Right lobe of liver (tissue), 6 donors: ENCODE measurements around the gene LGALS7. TPM values are rescaled to one million over a fixed set of nuclear protein-coding genes. Genes with fewer than 3 reads are reported as not detected.

Experiments
- ATAC-seq, 4 donors: fragments of 200-7000 bp; cut with Tn5 transposase; one replicate each; pipeline ENCODE4 v1.9.1; 2020; ENCODE audit warnings: mild to moderate bottlenecking in 4 of 4, moderate library complexity in 4 of 4
- DNase-seq, 3 donors: peaks; one replicate each; pipeline ENCODE4 v3.0.0-alpha.2; 2020
- H3K27ac ChIP-seq, 3 donors: fragments of 200-600 bp; one replicate each; pipeline ENCODE4 v1.8.0; 2022
- H3K27me3 ChIP-seq, 2 donors: fragments of 200-600 bp; one replicate each; pipeline ENCODE4 v1.8.0; 2022
- H3K36me3 ChIP-seq, 4 donors: fragments of 200-600 bp; sonication (generic) in 1 of 4; one replicate each; pipeline versions ENCODE4 v1.5.1 to v1.8.0; 2017 to 2022; ENCODE audit warnings: control low read depth in 1 of 4
- H3K4me1 ChIP-seq, 4 donors: fragments of 200-600 bp; sonication (generic) in 1 of 4; one replicate each; pipeline versions ENCODE4 v1.5.1 to v1.8.0; 2017 to 2022; ENCODE audit warnings: control low read depth in 1 of 4
- H3K4me3 ChIP-seq, 3 donors: fragments of 200-600 bp; one replicate each; pipeline ENCODE4 v1.8.0; 2022
- H3K9me3 ChIP-seq, 4 donors: fragments of 200-600 bp; sonication (generic) in 1 of 4; one replicate each; pipeline versions ENCODE4 v1.5.1 to v1.8.0; 2017 to 2022; ENCODE audit warnings: control low read depth in 1 of 4
- POLR2A ChIP-seq: fragments of 450-650 bp; IDR thresholded peaks from one replicate; pipeline ENCODE4 v1.6.1; 2017; ENCODE audit warnings: antibody characterized with exemption, mild to moderate bottlenecking
- WGBS: methylation state at CpG from one replicate; pipeline ENCODE4 v1.1.6; 2018; ENCODE audit warnings: low coverage, low lambda C conversion rate; ENCODE audit not compliant: insufficient coverage; ENCODE audit errors: missing lambda C conversion rate; 5-methylcytosine and 5-hydroxymethylcytosine counted together
- intact Hi-C, 2 donors: fragments of 100-400 bp; cut with DNase I; formaldehyde crosslinking; loops; one replicate each; pipeline versions ENCODE4 v1.11.2 to v1.14.1; 2022
- total RNA-seq, 6 experiments: library from RNA; depleted of rRNA in 2 of 6; stranded (reverse); fragments of >200 nt in 2 of 6; fragmentation: NEBNext Ultra II Directional in 3 of 6; extraction: Animal tissue kit (Norgen Biotek cat#: 25700) in 3 of 6; gene quantifications; one replicate each; pipeline versions ENCODE4 v1.1.0 to v1.2.4, GENCODE V29; 2016 to 2023
- TF ChIP-seq, protein P1 (sequence below), 4 donors: fragments of 200-600 bp in 3 of 4; fragments of 450-650 bp in 1 of 4; IDR thresholded peaks; one replicate each; pipeline versions ENCODE4 v1.5.1 to v1.8.0; 2016 to 2022; ENCODE audit warnings: antibody characterized with exemption in 4 of 4, mild to moderate bottlenecking in 2 of 4
- donor health status: DM: no; HTN: yes; CAD: no.
- donor health status: DM: no; HTN: no; CAD: no.
- donor health status: DM: no; HTN: no; CAD: no.
- donor health status: DM: no; HTN: yes; CAD: no.
- donor health status: DM: no; HTN: yes; CAD: no.

The LGALS7 gene
- total RNA-seq, 6 experiments from 2014 or later = not detected

- Histone ChIP-seq H3K4me1 (no peaks in the 10 kb centered on the region), H3K27ac (no peak overlapping the region), H3K36me3 (no peaks in the 10 kb centered on the region), H3K4me3 (no peak overlapping the region), H3K27me3 (no peaks in the 10 kb centered on the region), H3K9me3 (no peaks in the 10 kb centered on the region)
- TF ChIP-seq, protein P1, sequence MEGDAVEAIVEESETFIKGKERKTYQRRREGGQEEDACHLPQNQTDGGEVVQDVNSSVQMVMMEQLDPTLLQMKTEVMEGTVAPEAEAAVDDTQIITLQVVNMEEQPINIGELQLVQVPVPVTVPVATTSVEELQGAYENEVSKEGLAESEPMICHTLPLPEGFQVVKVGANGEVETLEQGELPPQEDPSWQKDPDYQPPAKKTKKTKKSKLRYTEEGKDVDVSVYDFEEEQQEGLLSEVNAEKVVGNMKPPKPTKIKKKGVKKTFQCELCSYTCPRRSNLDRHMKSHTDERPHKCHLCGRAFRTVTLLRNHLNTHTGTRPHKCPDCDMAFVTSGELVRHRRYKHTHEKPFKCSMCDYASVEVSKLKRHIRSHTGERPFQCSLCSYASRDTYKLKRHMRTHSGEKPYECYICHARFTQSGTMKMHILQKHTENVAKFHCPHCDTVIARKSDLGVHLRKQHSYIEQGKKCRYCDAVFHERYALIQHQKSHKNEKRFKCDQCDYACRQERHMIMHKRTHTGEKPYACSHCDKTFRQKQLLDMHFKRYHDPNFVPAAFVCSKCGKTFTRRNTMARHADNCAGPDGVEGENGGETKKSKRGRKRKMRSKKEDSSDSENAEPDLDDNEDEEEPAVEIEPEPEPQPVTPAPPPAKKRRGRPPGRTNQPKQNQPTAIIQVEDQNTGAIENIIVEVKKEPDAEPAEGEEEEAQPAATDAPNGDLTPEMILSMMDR (IDR thresholded peaks at IDR 0.05) = no peak
- TF ChIP-seq POLR2A = no peak
- DNase-seq (no peak), ATAC-seq (no peak)
- intact Hi-C loops = no loop called here
- 90% methylated on average over 4 of the region's 15 CpGs for WGBS
Observed at GRCh38 chr19:38741670-38742069, 31.6 kb downstream of the LGALS7 start.

- H3K4me1 ChIP-seq = no peaks in the 10 kb centered on the region
- H3K27me3 ChIP-seq = no peaks in the 10 kb centered on the region
- 87% methylated on average over 2 of the region's 2 CpGs for WGBS
- no peaks in the 10 kb centered on the region for H3K36me3 ChIP-seq
- no peaks in the 10 kb centered on the region for H3K9me3 ChIP-seq
- TF ChIP-seq, protein P1 (IDR thresholded peaks at IDR 0.05) = no peak
- TF ChIP-seq POLR2A = no peak
- H3K27ac ChIP-seq = no peak overlapping the region
- intact Hi-C loops = no loop called here
- no peak for ATAC-seq
- no peak for DNase-seq
- no peak overlapping the region for H3K4me3 ChIP-seq
Observed at GRCh38 chr19:38740932-38741331, 32.4 kb downstream of the LGALS7 start.

DNA sequence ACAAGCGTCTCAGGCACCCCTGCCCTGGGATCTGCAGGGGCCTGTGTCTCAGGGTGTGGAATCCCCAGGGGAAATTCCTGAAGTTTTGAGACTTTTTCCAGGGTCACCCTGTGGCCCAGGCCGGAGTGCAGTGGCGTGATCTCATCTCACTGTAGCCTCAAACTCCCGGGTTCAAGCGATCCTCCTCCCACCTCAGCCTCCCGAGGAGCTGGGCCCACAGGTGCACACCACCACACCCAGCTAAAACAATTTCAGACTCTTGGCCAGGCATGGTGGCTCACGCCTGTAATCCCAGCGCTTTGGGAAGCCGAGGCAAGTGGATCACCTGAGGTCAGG lies 33.1 kb downstream of the LGALS7 start:
- Histone ChIP-seq H3K27ac (no peak overlapping the region), H3K9me3 (no peaks in the 10 kb centered on the region), H3K36me3 (no peaks in the 10 kb centered on the region), H3K27me3 (no peaks in the 10 kb centered on the region), H3K4me3 (no peak overlapping the region), H3K4me1 (no peaks in the 10 kb centered on the region)
- DNase-seq = no peak
- no peak for TF ChIP-seq POLR2A
- TF ChIP-seq, protein P1 (IDR thresholded peaks at IDR 0.05) = no peak
- intact Hi-C loops = no loop called here
- whole genome bisulfite sequencing = 80% methylated on average over 1 of the region's 9 CpGs
- ATAC-seq = no peak

DNA sequence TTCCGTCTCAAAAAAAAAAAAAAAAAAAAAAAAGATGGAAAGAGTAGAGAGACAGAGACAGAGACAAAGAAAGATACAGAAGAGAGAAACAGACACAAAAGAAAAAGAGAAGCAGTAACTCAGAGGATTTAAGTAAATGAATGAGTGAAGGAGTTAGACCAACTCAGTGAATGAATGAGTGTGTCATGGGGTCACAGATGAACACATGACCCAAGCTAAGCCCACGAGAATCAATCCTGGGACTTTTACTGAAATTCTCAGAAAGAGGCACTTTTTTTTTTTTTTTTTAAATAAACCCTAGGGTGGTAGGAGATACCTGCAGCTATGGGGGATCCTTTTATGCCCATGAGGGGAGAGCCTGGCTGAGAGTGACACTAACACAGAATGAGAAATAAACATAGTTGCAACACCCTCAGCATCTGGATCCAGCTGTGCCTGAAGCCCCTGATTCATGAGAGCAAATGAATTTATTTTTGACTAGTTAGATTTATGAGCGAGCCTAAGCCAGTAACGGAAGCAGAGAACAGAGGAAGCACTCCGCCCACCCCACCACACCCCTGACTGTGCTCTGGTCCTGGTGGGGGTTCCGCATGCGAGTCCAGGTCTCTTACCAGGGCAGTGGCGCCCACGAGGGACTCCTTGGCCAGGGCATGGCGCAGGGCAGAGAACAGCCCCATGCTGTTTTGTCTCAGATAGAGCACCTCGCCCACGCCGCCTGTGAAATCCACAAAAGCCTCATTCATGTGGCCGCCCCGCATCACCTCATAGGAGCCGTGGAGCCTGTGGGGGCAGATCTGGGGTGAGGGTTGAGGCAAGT lies 33.7 kb downstream of the LGALS7 start:
- Histone ChIP-seq H3K4me1 (no peaks in the 10 kb centered on the region), H3K27ac (no peak overlapping the region), H3K27me3 (no peaks in the 10 kb centered on the region), H3K4me3 (no peak overlapping the region), H3K9me3 (no peaks in the 10 kb centered on the region), H3K36me3 (no peaks in the 10 kb centered on the region)
- ATAC-seq = no peak
- intact Hi-C loops = no loop called here
- no peak for DNase-seq
- TF ChIP-seq, protein P1 (IDR thresholded peaks at IDR 0.05) = no peak
- no peak for TF ChIP-seq POLR2A
- WGBS = 60% methylated on average over 3 of the region's 16 CpGs
